HTERT RPE-1 (cell line): ENCODE measurements around the gene ADGRG6.

Source experiments
- in situ Hi-C: fragments of 300-500 bp; cut with MboI; formaldehyde crosslinking; loops from 4 replicates; pipeline ENCODE4 v1.14.3; 2020; ENCODE audit warnings: low sequenced_read_pairs

ADGRG6 gene

GRCh38 chr6:142474531-142475289, 172.9 kb downstream of the ADGRG6 start:
- in situ Hi-C loops = no loop called here

GRCh38 chr6:142476452-142476851, 174.6 kb downstream of the ADGRG6 start:
- in situ Hi-C loops = no loop called here

GRCh38 chr6:142478117-142478516, 176.3 kb downstream of the ADGRG6 start:
- in situ Hi-C loops = no loop called here

GRCh38 chr6:142481466-142481865, 179.7 kb downstream of the ADGRG6 start:
- in situ Hi-C loops = no loop called here

- in situ Hi-C loops = no loop called here
These were observed 180.4 kb downstream of the ADGRG6 start for GRCh38 chr6:142482249-142482648.

GRCh38 chr6:142482974-142483373, 181.2 kb downstream of the ADGRG6 start:
- in situ Hi-C loops = no loop called here

- in situ Hi-C loops = no loop called here
These were observed 183.4 kb downstream of the ADGRG6 start for GRCh38 chr6:142485256-142485655.

- in situ Hi-C loops = no loop called here
These were observed 188.2 kb downstream of the ADGRG6 start for GRCh38 chr6:142489722-142490610.
